A673 (cell line): ENCODE results near the gene CEP78.

Experiments used
- EZH2 ChIP-seq: fragments of 200-600 bp; sonication (generic); IDR thresholded peaks from 2 replicates; pipeline ENCODE4 v1.6.1; 2017; ENCODE audit warnings: borderline replicate concordance, low read depth, mild to moderate bottlenecking, mixed read lengths, antibody characterized with exemption, low read length; ENCODE audit not compliant: poor library complexity, severe bottlenecking
- TF ChIP-seq, protein P1 (sequence below): fragments of 300-800, 200-600 bp; sonication (generic); conservative IDR thresholded peaks from 2 replicates; pipeline ENCODE4 v1.5.1; 2017; ENCODE audit warnings: low read depth, mild to moderate bottlenecking, antibody characterized with exemption, low read length, moderate library complexity, mixed read lengths

DNA sequence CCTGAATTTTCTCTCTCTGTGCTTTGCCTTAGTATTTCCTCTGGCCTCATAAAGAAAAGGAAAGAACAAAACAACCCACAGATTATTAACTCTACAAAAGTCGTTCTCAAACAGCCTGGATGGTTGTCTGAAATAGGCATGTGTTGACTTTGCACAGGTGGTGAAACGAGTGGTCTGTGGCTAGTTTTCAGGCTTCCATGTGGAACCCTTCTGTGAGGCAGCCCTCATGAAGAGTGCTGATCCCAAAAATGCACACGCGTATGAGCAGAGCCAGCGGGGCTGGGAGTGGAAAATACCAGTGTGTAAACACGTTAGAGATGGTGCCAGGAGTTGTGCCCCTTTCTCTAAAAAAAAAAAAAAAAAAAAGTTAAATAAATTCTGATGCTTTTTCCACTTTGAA lies 56.2 kb downstream of the CEP78 start:
- TF ChIP-seq, protein P1, sequence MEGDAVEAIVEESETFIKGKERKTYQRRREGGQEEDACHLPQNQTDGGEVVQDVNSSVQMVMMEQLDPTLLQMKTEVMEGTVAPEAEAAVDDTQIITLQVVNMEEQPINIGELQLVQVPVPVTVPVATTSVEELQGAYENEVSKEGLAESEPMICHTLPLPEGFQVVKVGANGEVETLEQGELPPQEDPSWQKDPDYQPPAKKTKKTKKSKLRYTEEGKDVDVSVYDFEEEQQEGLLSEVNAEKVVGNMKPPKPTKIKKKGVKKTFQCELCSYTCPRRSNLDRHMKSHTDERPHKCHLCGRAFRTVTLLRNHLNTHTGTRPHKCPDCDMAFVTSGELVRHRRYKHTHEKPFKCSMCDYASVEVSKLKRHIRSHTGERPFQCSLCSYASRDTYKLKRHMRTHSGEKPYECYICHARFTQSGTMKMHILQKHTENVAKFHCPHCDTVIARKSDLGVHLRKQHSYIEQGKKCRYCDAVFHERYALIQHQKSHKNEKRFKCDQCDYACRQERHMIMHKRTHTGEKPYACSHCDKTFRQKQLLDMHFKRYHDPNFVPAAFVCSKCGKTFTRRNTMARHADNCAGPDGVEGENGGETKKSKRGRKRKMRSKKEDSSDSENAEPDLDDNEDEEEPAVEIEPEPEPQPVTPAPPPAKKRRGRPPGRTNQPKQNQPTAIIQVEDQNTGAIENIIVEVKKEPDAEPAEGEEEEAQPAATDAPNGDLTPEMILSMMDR: no peak
- no peak for TF ChIP-seq EZH2
